GM13977 (cell line): Measurements from ENCODE around the gene C1QTNF9.
"Not testable (repeated sequence)": the region's sequence is repeated elsewhere in the genome, so short reads cannot be mapped to it uniquely, and the experiment has no call there.

Experiments used
- DNase-seq: peaks from one replicate; pipeline ENCODE4 v3.0.0; 2012; ENCODE audit warnings: low spot score
- in situ Hi-C: fragments of 300-500 bp; cut with MboI; formaldehyde crosslinking; loops from one replicate; pipeline ENCODE4 v1.12.0; 2022; ENCODE audit warnings: low sequenced_read_pairs, low pct_unique_long_range_greater_than_20kb, mixed read lengths, inconsistent platforms; ENCODE audit not compliant: unreplicated experiment
- TF ChIP-seq, protein P1 (sequence below): IDR thresholded peaks from 2 replicates; pipeline ENCODE4 v1.5.1; 2012; ENCODE audit warnings: mild to moderate bottlenecking, control low read depth; ENCODE audit not compliant: insufficient read depth; ENCODE audit errors: extremely low read depth, missing control alignments

Gene C1QTNF9

DNA sequence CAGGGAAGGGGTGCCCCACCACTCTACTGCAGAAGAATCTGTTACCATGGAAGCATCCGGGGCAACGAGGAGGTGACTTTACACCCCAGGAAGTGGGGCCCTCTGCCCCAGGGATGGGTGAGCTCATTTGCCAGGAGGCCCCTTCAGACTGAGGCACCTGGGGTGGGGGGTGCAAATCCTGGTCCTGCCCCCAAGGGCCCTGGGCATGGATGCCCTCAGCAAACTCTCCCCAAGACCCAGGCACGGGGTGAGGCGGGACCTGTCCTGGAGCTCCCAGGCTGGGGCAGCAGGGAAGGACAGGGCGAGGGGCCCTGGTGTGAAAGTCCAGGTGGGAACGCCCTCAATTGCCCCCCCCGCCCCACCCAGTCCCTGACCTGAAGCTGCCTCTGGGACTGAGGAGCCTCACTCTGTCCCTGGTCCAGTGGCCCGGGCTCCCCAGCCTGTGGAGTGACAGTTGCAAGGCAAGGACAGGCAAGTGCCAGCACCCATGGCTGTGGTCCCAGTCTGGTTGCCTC, 52.5 kb downstream of the C1QTNF9 start:
- no peak for DNase-seq
- in situ Hi-C loops = no loop called here
- TF ChIP-seq, protein P1, sequence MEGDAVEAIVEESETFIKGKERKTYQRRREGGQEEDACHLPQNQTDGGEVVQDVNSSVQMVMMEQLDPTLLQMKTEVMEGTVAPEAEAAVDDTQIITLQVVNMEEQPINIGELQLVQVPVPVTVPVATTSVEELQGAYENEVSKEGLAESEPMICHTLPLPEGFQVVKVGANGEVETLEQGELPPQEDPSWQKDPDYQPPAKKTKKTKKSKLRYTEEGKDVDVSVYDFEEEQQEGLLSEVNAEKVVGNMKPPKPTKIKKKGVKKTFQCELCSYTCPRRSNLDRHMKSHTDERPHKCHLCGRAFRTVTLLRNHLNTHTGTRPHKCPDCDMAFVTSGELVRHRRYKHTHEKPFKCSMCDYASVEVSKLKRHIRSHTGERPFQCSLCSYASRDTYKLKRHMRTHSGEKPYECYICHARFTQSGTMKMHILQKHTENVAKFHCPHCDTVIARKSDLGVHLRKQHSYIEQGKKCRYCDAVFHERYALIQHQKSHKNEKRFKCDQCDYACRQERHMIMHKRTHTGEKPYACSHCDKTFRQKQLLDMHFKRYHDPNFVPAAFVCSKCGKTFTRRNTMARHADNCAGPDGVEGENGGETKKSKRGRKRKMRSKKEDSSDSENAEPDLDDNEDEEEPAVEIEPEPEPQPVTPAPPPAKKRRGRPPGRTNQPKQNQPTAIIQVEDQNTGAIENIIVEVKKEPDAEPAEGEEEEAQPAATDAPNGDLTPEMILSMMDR = no peak

GRCh38 chr13:24362435-24362952, 53.1 kb downstream of the C1QTNF9 start:
- TF ChIP-seq, protein P1 = no peak
- DNase-seq = no peak
- in situ Hi-C loops = no loop called here

DNA sequence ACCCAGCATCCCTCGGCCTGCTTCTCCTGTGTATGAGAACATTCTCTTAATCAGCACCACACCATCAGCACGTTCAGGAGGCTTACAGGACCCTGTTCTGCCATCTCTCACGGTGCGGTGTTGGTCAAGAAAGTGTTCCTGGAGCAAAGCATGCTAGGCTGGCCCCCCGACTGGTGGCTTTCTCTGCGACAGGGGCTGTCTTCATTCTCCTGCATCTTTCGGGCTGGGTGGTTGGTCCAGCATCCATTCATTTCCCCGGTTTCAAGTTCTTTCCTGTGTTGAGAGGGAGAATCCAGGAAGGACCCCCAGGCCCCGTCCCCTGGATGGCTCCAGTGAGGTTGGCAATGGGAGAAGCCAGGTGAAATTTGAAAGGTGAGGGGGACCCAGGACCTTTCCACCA, 55.8 kb downstream of the C1QTNF9 start:
- in situ Hi-C loops = no loop called here
- TF ChIP-seq, protein P1 = no peak
- DNase-seq = no peak

- DNase-seq, in situ Hi-C loops: not testable (repeated sequence)
Measured at GRCh38 chr13:24366315-24366714, 56.9 kb downstream of the C1QTNF9 start.

DNA sequence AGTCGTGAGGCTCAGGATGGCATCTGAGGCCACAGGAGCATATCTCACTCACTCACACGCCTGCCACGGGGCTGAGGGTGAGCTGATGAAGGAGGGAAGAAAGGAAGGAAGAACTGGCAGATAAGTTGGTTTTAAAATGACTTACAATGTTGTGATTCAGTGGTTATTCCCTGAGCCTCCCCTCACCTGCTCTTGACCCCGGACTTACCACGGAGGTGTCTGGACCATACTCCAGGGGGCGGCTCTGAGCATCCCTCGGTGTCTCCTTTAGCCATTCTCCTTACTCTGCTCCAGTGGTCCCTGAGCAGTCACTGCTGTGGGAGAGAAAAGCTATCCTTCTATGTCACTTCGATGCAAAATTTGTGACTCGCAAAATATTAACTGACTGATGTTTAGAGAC, 61.9 kb downstream of the C1QTNF9 start:
- in situ Hi-C loops, DNase-seq: not testable (repeated sequence)
